ES-I3 (cell line): ENCODE data around the gene PPM1F.
"Not testable (repeated sequence)": the region's sequence is repeated elsewhere in the genome, so short reads cannot be mapped to it uniquely, and the experiment has no call there.

Source experiments
- H3K36me3 ChIP-seq: 2 replicates; pipeline ENCODE4 v1.6.1; 2013; ENCODE audit warnings: mild to moderate bottlenecking, low read length, control low read depth, moderate library complexity; ENCODE audit not compliant: insufficient read depth
- H3K4me1 ChIP-seq: 2 replicates; pipeline ENCODE4 v1.6.1; 2013; ENCODE audit warnings: mild to moderate bottlenecking, control low read depth, low read length; ENCODE audit not compliant: insufficient read depth
- H3K9ac ChIP-seq: 2 replicates; pipeline ENCODE4 v1.6.1; 2013; ENCODE audit warnings: low read depth, mild to moderate bottlenecking, low read length, moderate library complexity
- H3K9me3 ChIP-seq: 2 replicates; pipeline ENCODE4 v1.6.1; 2013; ENCODE audit warnings: mild to moderate bottlenecking, low read length, moderate library complexity; ENCODE audit not compliant: control insufficient read depth, insufficient read depth

PPM1F gene

GRCh38 chr22:21904250-21904789 is 48.3 kb downstream of the PPM1F start:
- Histone ChIP-seq H3K4me1 (no peaks in the 10 kb centered on the region), H3K9ac (no peak overlapping the region), H3K9me3 (no peaks in the 10 kb centered on the region), H3K36me3 (no peaks in the 10 kb centered on the region)

GRCh38 chr22:21903283-21903682 is 49.4 kb downstream of the PPM1F start:
- H3K4me1 ChIP-seq, result no peaks in the 10 kb centered on the region
- H3K9ac ChIP-seq, result no peak overlapping the region
- H3K9me3 ChIP-seq, result no peaks in the 10 kb centered on the region
- H3K36me3 ChIP-seq, result no peaks in the 10 kb centered on the region

- no peaks in the 10 kb centered on the region for H3K36me3 ChIP-seq
- no peak overlapping the region for H3K9ac ChIP-seq
Measured at GRCh38 chr22:21902296-21903087, 50.2 kb downstream of the PPM1F start.

GRCh38 chr22:21898354-21898896 is 54.2 kb downstream of the PPM1F start:
- no peak overlapping the region for H3K9ac ChIP-seq
- no peaks in the 10 kb centered on the region for H3K36me3 ChIP-seq
- no peaks in the 10 kb centered on the region for H3K9me3 ChIP-seq
- no peaks in the 10 kb centered on the region for H3K4me1 ChIP-seq

More at GRCh38 chr22:21902296-21903087, 50.2 kb downstream of the PPM1F start:
- H3K9me3 ChIP-seq, result no peaks in the 10 kb centered on the region
- H3K4me1 ChIP-seq, result no peaks in the 10 kb centered on the region

GRCh38 chr22:21896951-21897513 is 55.6 kb downstream of the PPM1F start:
- Histone ChIP-seq H3K9me3 (no peaks in the 10 kb centered on the region), H3K36me3 (no peaks in the 10 kb centered on the region), H3K4me1 (no peaks in the 10 kb centered on the region), H3K9ac (no peak overlapping the region)

- H3K4me1 ChIP-seq, H3K9me3 ChIP-seq, H3K36me3 ChIP-seq, H3K9ac ChIP-seq: not testable (repeated sequence)
Measured at GRCh38 chr22:21896275-21896674, 56.4 kb downstream of the PPM1F start.

- Histone ChIP-seq H3K36me3 (no peaks in the 10 kb centered on the region), H3K4me1 (no peaks in the 10 kb centered on the region), H3K9me3 (no peaks in the 10 kb centered on the region), H3K9ac (no peak overlapping the region)
Measured at GRCh38 chr22:21894799-21895198, 57.8 kb downstream of the PPM1F start.

GRCh38 chr22:21889251-21889990 is 63.2 kb downstream of the PPM1F start:
- H3K4me1 ChIP-seq, result no peaks in the 10 kb centered on the region
- H3K9me3 ChIP-seq, result no peaks in the 10 kb centered on the region
- no peak overlapping the region for H3K9ac ChIP-seq
- no peaks in the 10 kb centered on the region for H3K36me3 ChIP-seq

GRCh38 chr22:21887841-21888240 is 64.8 kb downstream of the PPM1F start:
- Histone ChIP-seq H3K36me3 (no peaks in the 10 kb centered on the region), H3K4me1 (no peaks in the 10 kb centered on the region), H3K9me3 (no peaks in the 10 kb centered on the region), H3K9ac (no peak overlapping the region)

GRCh38 chr22:21883930-21884329 is 68.7 kb downstream of the PPM1F start:
- not testable (repeated sequence) for H3K9me3 ChIP-seq, H3K9ac ChIP-seq, H3K4me1 ChIP-seq, H3K36me3 ChIP-seq

- not testable (repeated sequence) for H3K36me3 ChIP-seq, H3K4me1 ChIP-seq, H3K9me3 ChIP-seq, H3K9ac ChIP-seq
Measured at GRCh38 chr22:21882754-21883333, 69.8 kb downstream of the PPM1F start.

GRCh38 chr22:21881841-21882753 is 70.6 kb downstream of the PPM1F start:
- Histone ChIP-seq H3K36me3 (no peaks in the 10 kb centered on the region), H3K9me3 (no peaks in the 10 kb centered on the region), H3K4me1 (no peaks in the 10 kb centered on the region), H3K9ac (no peak overlapping the region)

- Histone ChIP-seq H3K4me1 (no peaks in the 10 kb centered on the region), H3K36me3 (no peaks in the 10 kb centered on the region), H3K9ac (no peak overlapping the region), H3K9me3 (no peaks in the 10 kb centered on the region)
Measured at GRCh38 chr22:21876486-21877176, 76.0 kb downstream of the PPM1F start.
